Measurements from ENCODE around the gene SLC38A8.

- TF ChIP-seq CTCF (conservative IDR thresholded peaks at IDR 0.05) (no peak), ZFX (IDR thresholded peaks at IDR 0.05) (no peak)
Measured at GRCh38 chr16:84063980-84064379, 21.4 kb upstream of the SLC38A8 start.
